Osteocyte (in vitro differentiated cells): ENCODE measurements around the gene UBALD2. TPM values are rescaled to one million over a fixed set of nuclear protein-coding genes. Genes with fewer than 3 reads are reported as not detected.
"Not testable (repeated sequence)": the region's sequence is repeated elsewhere in the genome, so short reads cannot be mapped to it uniquely, and the experiment has no call there.

Source experiments
- DNase-seq: peaks from one replicate; pipeline ENCODE4 v3.0.0; 2021; ENCODE audit warnings: mixed read lengths; ENCODE audit not compliant: unreplicated experiment; ENCODE audit errors: extremely low spot score
- H3K27ac Mint-ChIP-seq: one replicate; pipeline ENCODE4 v1.8.0; 2021; ENCODE audit warnings: mild to moderate bottlenecking, mixed read lengths; ENCODE audit not compliant: unreplicated experiment
- H3K27me3 Mint-ChIP-seq: one replicate; pipeline ENCODE4 v1.8.0; 2021; ENCODE audit warnings: mixed read lengths; ENCODE audit not compliant: unreplicated experiment
- H3K36me3 Mint-ChIP-seq: one replicate; pipeline ENCODE4 v1.8.0; 2021; ENCODE audit warnings: mixed read lengths; ENCODE audit not compliant: unreplicated experiment
- H3K4me1 Mint-ChIP-seq: one replicate; pipeline ENCODE4 v1.8.0; 2021; ENCODE audit warnings: mixed read lengths; ENCODE audit not compliant: unreplicated experiment
- H3K4me3 Mint-ChIP-seq: one replicate; pipeline ENCODE4 v1.8.0; 2021; ENCODE audit warnings: mild to moderate bottlenecking, moderate library complexity, mixed read lengths; ENCODE audit not compliant: unreplicated experiment
- H3K9me3 Mint-ChIP-seq: one replicate; pipeline ENCODE4 v1.8.0; 2021; ENCODE audit warnings: mixed read lengths; ENCODE audit not compliant: unreplicated experiment
- CTCF ChIP-seq: fragments of 200-600 bp; sonication (generic); IDR thresholded peaks from 2 replicates; pipeline ENCODE4 v1.5.0; 2021; ENCODE audit warnings: antibody characterized with exemption, mild to moderate bottlenecking, moderate library complexity
- total RNA-seq: library from RNA; stranded (reverse); gene quantifications from 2 replicates; pipeline ENCODE4 v1.2.1, GENCODE V29; 2021

The UBALD2 gene
- total RNA-seq, 1 donor from 2014 or later: 32.2 TPM

DNA sequence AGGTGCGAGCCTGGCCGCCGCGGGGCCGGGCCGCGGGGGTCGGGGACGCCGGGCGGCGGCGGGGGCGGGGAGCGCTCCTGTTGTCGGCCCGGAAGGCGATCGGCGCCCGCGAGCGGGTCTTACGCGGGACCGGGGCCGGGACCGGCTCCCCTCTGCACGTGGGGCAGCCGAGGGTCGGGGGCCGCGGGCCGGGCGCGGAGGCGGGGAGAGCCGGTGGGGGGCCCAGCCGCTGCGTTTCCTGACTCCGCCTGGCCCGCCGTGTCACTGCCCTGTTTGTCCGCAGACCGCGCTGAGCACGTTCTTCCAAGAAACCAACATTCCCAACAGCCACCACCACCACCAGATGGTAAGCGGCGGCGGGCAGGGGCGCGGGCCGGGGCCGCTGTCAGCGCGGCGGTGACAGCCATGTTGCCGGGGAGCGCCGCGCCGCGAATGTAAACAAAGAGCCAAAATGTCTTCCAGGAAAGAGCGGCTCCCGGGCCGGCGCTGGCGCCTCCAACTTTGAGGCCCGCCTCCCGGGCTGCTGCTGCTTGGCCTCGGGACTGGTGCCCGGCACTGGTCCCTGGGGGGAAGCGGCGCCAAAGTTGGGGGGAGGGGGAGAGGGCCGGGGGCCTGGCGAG lies 586 bp downstream of the UBALD2 start:
- Mint-ChIP-seq H3K27ac (peak overlapping the region; percentile 76), H3K4me1 (peaks cover 34% of the 10 kb centered on the region), H3K27me3 (no peaks in the 10 kb centered on the region), H3K4me3 (peak overlapping the region; percentile 79), H3K36me3 (no peaks in the 10 kb centered on the region), H3K9me3 (no peaks in the 10 kb centered on the region)
- TF ChIP-seq CTCF: no peak
- DNase-seq: no peak

- no peak for DNase-seq
- Mint-ChIP-seq H3K27me3 (no peaks in the 10 kb centered on the region), H3K9me3 (no peaks in the 10 kb centered on the region), H3K27ac (peak overlapping the region; percentile 76), H3K4me3 (peak overlapping the region; percentile 79), H3K4me1 (peaks cover 34% of the 10 kb centered on the region), H3K36me3 (no peaks in the 10 kb centered on the region)
- no peak for TF ChIP-seq CTCF
These were observed 1.2 kb downstream of the UBALD2 start for GRCh38 chr17:76266244-76266938.

DNA sequence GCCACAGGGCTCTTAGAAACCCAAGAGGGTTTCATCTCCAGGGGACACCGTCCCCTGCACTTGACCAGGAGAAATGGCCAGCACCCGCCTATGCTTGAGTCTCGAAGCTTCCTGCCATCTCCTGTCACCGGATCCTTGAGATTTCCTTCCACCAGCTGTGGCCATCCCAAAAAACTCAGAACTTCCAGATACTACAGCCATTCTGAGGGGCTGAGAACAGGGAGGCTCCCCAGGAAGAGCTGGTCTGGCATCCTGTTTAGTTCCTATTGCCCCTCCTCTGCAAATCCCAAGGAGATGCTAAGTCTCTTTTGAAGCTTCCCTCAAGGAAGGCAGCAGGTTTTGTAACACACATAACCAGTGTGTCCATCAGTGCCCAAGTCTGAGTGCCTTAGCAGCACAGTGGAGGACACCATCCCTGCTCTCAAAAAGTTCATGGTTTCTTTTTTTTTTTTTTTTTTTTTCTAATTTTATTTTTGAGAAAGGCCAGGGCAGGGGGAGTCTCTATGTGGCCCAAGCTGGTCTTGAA lies 2.0 kb downstream of the UBALD2 start:
- DNase-seq: no peak
- TF ChIP-seq CTCF: no peak
- H3K27ac Mint-ChIP-seq: peak overlapping the region; percentile 76

DNA sequence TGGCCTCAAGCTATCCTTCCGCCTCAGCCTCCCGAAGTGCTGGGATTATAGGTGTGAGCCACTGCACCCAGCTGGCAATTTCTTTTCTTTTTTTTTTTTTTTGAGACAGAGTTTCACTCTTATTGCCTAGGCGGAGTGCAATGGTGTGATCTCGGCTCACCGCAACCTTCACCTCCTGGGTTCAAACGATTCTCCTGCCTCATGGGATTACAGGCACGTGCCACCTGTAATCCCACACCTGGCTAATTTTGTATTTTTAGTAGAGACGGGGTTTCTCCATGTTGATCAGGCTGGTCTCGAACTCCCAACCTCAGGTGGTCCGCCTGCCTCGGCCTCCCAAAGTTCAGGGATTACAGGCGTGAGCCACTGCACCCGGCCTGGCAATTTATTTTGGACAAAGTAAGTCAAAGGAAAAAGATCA lies 2.4 kb downstream of the UBALD2 start:
- H3K36me3 Mint-ChIP-seq, H3K27me3 Mint-ChIP-seq, H3K9me3 Mint-ChIP-seq, DNase-seq: not testable (repeated sequence)
- peak overlapping the region; percentile 18 for H3K4me3 Mint-ChIP-seq
- H3K27ac Mint-ChIP-seq: peak overlapping the region; percentile 18
- H3K4me1 Mint-ChIP-seq: peaks cover 34% of the 10 kb centered on the region

More for the DNA sequence above, 2.0 kb downstream of the UBALD2 start:
- H3K4me1 Mint-ChIP-seq: peaks cover 34% of the 10 kb centered on the region
- no peaks in the 10 kb centered on the region for H3K27me3 Mint-ChIP-seq
- no peaks in the 10 kb centered on the region for H3K9me3 Mint-ChIP-seq
- peak overlapping the region; percentile 79 for H3K4me3 Mint-ChIP-seq
- H3K36me3 Mint-ChIP-seq: no peaks in the 10 kb centered on the region

DNA sequence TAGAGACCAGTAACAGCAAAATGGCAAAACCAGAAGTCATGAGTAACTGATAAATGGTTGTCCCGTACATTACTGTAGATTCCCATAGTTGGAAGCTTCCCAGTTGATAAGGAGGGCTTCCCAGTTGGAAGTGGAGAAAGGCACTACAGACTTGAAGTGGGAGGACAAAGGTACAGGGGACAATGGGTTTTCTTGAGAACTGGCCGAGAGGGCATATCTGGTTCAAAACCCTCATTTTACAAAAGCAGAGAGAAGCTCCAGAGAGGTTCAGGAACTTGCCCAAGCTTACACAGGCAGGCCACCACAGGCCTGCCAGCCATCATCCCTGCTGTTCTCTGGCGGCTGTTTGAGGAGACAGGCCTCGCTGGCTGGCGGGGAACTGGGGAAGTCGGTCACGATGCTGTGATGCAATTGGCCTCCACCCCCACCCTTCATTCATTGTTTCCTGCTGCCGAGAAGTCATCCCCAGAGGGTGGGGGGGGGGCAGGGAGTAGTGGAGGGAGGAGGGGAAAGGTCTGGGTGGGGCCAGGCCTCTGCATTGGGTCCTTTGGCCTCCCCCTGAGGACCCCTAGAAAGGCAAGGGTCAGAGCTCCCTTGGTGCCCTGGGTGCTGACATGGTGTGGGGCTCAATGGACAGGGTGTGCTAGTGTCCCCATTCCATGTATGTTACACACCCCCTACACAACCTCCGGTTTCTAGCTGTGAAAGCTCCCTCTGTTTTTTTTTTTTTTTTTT lies 3.0 kb downstream of the UBALD2 start:
- DNase-seq: no peak
- no peaks in the 10 kb centered on the region for H3K27me3 Mint-ChIP-seq
- no peaks in the 10 kb centered on the region for H3K36me3 Mint-ChIP-seq
- peak overlapping the region; percentile 18 for H3K4me3 Mint-ChIP-seq
- no peak for TF ChIP-seq CTCF
- no peaks in the 10 kb centered on the region for H3K9me3 Mint-ChIP-seq
- peak overlapping the region; percentile 18 for H3K27ac Mint-ChIP-seq
- peaks cover 34% of the 10 kb centered on the region for H3K4me1 Mint-ChIP-seq
